Heart right ventricle (tissue), 16 donors: Measurements from ENCODE around the gene SORL1-AS1.
A peak's percentile ranks its signal among the peaks of the same experiment; 100 is the strongest.
"Not testable (repeated sequence)": the region's sequence is repeated elsewhere in the genome, so short reads cannot be mapped to it uniquely, and the experiment has no call there.

Source experiments
- ATAC-seq, 8 donors: fragments of 200-7000 bp; cut with Tn5 transposase; one replicate each; pipeline ENCODE4 v1.9.1; 2020; ENCODE audit warnings: mild to moderate bottlenecking in 8 of 8, moderate library complexity in 8 of 8, moderate number of reproducible peaks in 1 of 8
- DNase-seq, 2 donors: peaks; one replicate each; pipeline ENCODE4 v3.0.0-alpha.2; 2020
- H3K27ac ChIP-seq, 10 donors: fragments of 200-600 bp; sonication (generic) in 2 of 10; one replicate each; pipeline versions ENCODE4 v1.5.0 to v1.8.0; 2020 to 2022; ENCODE audit warnings: mild to moderate bottlenecking in 3 of 10
- H3K27me3 ChIP-seq, 7 donors: fragments of 200-600 bp; one replicate each; pipeline ENCODE4 v1.8.0; 2021 to 2022; ENCODE audit warnings: mild to moderate bottlenecking in 2 of 7
- H3K36me3 ChIP-seq, 9 donors: fragments of 200-600 bp; sonication (generic) in 1 of 9; one replicate each; pipeline versions ENCODE4 v1.5.0 to v1.8.0; 2020 to 2022; ENCODE audit warnings: mild to moderate bottlenecking in 2 of 9
- H3K4me1 ChIP-seq, 9 donors: fragments of 200-600 bp; sonication (generic) in 1 of 9; one replicate each; pipeline versions ENCODE4 v1.5.0 to v1.8.0; 2020 to 2022; ENCODE audit warnings: mild to moderate bottlenecking in 4 of 9
- H3K4me3 ChIP-seq, 10 donors: fragments of 200-600 bp; sonication (generic) in 2 of 10; one replicate each; pipeline versions ENCODE4 v1.5.0 to v1.8.0; 2020 to 2022; ENCODE audit warnings: mild to moderate bottlenecking in 7 of 10, moderate library complexity in 2 of 10
- H3K9me3 ChIP-seq, 11 donors: fragments of 200-600 bp in 10 of 11; sonication (generic) in 2 of 11; one replicate each; pipeline versions ENCODE4 v1.5.0 to v1.8.0; 2013 to 2022; ENCODE audit warnings: mild to moderate bottlenecking in 2 of 11, control low read depth in 1 of 11, moderate library complexity in 1 of 11
- WGBS, 2 donors: extraction: QIAGEN DNeasy Blood & Tissue Kit; methylation state at CpG; one replicate each; pipeline ENCODE4 v1.1.7; 2013; ENCODE audit warnings: inconsistent platforms in 1 of 2; 5-methylcytosine and 5-hydroxymethylcytosine counted together
- intact Hi-C, 10 donors: fragments of 100-400 bp; cut with DNase I; formaldehyde crosslinking; loops; one replicate each; pipeline versions ENCODE4 v1.11.1 to v1.14.2; 2022
- TF ChIP-seq, protein P1 (sequence below), 9 donors: fragments of 200-600 bp; sonication (generic) in 2 of 9; IDR thresholded peaks; one replicate each; pipeline versions ENCODE4 v1.5.0 to v1.8.0; 2021 to 2022; ENCODE audit warnings: antibody characterized with exemption in 9 of 9, mild to moderate bottlenecking in 5 of 9, moderate library complexity in 1 of 9
- donor health status: Arrhythmogenic right ventricular cardiomyopathy.
- donor health status: ischemic (EF 13 %, LVEDD 7.1; RV severe dilation, severe dysfunction).
- donor health status: healthy with polysubstance abuse.
- donor health status: DM: no; HTN: yes; CAD: no.
- donor health status: DM: no; HTN: no; CAD: no.
- donor health status: ischemic (EF 25% LVEDD 6.9; RV normal size, moderate dysfunction).
- donor health status: ischemic (EF 25% LVEDD 5.7; RV mildly dilated, moderate dysfunction).
- donor health status: healthy.
- donor health status: DM: yes; HTN: yes; CAD: no.
- donor health status: Ischemic cardiomyopathy.
- donor health status: ischemic (EF 35%, LVEDD 5.7; RV mildly dilated, moderate dysfunction).
- donor health status: nonischemic (EF 11% LVEDD 7.7; RV severe dilation, severe dysfunction).
- donor health status: DM: yes; HTN: yes; CAD: no.
- donor health status: PGD.
- donor health status: ischemic (EF 29% LVEDD 5.4; RV normal size, mild dysfunction).
- donor health status: nonischemic (EF 23%, LVEDD 6.1; RV moderate dilation, normal function).

Gene SORL1-AS1

DNA sequence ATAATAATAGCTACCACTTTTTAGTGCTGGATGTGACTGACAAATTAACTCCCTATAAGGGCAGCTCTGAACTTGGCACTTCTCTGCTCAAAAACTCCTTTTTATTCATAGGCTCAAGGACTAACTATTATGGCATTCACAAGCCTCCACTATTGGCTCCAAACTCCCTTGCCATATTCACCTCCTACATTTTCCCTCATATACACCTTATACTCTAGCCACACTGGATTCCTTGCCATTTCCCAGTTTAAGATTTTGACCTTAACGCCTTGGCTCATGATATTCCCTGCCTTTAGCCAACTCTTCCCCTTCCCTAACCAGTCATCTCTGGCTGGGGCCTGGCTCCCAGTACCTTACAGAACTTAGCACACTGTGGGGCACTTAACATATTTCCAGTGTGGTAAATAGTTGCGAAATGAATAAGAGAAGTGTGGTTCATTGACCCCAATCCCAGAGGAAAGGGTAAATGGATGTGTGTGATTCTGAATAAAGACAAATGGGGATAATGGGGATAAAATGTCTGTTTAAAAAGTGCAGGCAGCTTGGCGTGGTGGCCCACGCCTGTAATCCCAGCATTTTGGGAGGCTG, 40.7 kb downstream of the SORL1-AS1 start:
- Histone ChIP-seq H3K27ac (no peak overlapping the region), H3K36me3 (no peaks in the 10 kb centered on the region), H3K4me1 (peaks cover 1 to 33% (median 19%) of the 10 kb centered on the region in 9 donors), H3K9me3 (no peaks in the 10 kb centered on the region), H3K4me3 (no peak overlapping the region), H3K27me3 (no peaks in the 10 kb centered on the region)
- no peak for ATAC-seq
- intact Hi-C loops, result no loop called here
- TF ChIP-seq, protein P1, sequence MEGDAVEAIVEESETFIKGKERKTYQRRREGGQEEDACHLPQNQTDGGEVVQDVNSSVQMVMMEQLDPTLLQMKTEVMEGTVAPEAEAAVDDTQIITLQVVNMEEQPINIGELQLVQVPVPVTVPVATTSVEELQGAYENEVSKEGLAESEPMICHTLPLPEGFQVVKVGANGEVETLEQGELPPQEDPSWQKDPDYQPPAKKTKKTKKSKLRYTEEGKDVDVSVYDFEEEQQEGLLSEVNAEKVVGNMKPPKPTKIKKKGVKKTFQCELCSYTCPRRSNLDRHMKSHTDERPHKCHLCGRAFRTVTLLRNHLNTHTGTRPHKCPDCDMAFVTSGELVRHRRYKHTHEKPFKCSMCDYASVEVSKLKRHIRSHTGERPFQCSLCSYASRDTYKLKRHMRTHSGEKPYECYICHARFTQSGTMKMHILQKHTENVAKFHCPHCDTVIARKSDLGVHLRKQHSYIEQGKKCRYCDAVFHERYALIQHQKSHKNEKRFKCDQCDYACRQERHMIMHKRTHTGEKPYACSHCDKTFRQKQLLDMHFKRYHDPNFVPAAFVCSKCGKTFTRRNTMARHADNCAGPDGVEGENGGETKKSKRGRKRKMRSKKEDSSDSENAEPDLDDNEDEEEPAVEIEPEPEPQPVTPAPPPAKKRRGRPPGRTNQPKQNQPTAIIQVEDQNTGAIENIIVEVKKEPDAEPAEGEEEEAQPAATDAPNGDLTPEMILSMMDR (IDR thresholded peaks at IDR 0.05), result no peak
- WGBS, 2 donors, result 92 to 96% methylated on average over 4 of the region's 4 CpGs
- no peak for DNase-seq

DNA sequence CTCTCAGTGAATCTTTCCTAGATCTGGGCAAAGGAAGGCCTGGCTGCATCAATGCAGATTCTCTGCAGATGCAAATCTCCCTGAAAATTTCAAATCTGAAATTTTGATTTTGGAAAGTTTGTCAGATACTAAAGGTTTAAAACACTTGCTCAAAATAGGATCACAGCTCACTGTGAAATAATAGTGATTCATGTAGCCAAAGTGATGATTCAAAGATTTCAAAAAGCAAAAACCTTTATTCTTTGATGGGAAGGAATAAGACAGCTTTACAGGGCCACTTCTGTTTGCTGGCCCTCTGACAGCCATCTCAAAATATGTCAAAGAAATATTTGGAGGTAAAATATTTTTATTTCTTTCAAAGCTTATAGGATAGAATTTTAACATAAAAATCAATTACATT, 41.4 kb downstream of the SORL1-AS1 start:
- intact Hi-C loops, result not testable (repeated sequence)

DNA sequence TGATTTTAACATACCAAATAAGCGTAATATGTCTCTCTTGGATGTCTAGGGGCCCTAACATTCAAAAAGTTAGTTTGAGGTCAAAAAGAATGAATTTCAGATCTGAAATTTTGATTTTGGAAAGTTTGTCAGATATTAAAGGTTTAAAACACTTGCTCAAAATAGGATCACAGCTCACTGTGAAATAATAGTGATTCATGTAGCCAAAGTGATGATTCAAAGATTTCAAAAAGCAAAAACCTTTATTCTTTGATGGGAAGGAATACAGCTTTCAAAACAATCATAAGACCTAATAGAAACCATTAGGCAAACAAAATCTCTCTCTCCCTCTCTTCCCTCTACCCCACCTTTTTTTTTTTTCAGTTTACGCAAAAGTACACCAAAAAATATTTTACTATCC, 42.7 kb downstream of the SORL1-AS1 start:
- intact Hi-C loops, H3K36me3 ChIP-seq, ATAC-seq, DNase-seq, H3K27me3 ChIP-seq, H3K9me3 ChIP-seq, H3K4me3 ChIP-seq, H3K27ac ChIP-seq: not testable (repeated sequence)
- 96 to 97% methylated on average over 2 of the region's 2 CpGs for WGBS, 2 donors
- peaks cover 0 to 21% (median under 1%) of the 10 kb centered on the region in 9 donors for H3K4me1 ChIP-seq

More for the DNA sequence above, 41.4 kb downstream of the SORL1-AS1 start:
- H3K4me3 ChIP-seq, H3K27ac ChIP-seq, H3K36me3 ChIP-seq, H3K9me3 ChIP-seq, ATAC-seq, H3K27me3 ChIP-seq, DNase-seq: not testable (repeated sequence)
- H3K4me1 ChIP-seq, result peaks cover 0 to 26% (median 12%) of the 10 kb centered on the region in 9 donors

DNA sequence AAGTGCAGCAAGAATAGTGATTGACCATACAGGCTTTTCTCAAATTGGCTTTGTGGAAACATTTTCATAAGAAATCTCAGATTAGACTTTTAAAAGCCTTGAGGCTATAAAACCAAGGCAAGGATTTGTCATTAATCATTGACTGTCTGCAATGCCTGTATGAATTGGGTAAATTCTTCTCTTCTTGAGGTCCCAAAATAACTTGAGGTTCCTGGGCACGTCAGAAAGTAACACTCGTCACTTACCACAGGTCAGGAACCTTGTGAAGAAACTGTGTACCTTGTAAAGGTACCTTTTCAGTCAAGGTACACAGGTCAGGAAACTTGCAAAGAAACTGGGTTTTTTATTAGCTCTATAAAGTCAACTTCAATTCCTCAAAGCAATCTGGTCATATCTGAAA, 43.9 kb downstream of the SORL1-AS1 start:
- TF ChIP-seq, protein P1 (IDR thresholded peaks at IDR 0.05), result no peak
- no peaks in the 10 kb centered on the region for H3K27me3 ChIP-seq
- no peaks in the 10 kb centered on the region for H3K36me3 ChIP-seq
- intact Hi-C loops, result no loop called here
- peaks cover 0 to 7% (median 0%) of the 10 kb centered on the region in 11 donors for H3K9me3 ChIP-seq
- peaks cover 0 to 9% (median 0%) of the 10 kb centered on the region in 9 donors for H3K4me1 ChIP-seq
- no peak overlapping the region for H3K4me3 ChIP-seq
- ATAC-seq, result no peak
- no peak overlapping the region for H3K27ac ChIP-seq
- no peak for DNase-seq
- WGBS, 2 donors, result 85 to 93% methylated on average over 2 of the region's 2 CpGs

DNA sequence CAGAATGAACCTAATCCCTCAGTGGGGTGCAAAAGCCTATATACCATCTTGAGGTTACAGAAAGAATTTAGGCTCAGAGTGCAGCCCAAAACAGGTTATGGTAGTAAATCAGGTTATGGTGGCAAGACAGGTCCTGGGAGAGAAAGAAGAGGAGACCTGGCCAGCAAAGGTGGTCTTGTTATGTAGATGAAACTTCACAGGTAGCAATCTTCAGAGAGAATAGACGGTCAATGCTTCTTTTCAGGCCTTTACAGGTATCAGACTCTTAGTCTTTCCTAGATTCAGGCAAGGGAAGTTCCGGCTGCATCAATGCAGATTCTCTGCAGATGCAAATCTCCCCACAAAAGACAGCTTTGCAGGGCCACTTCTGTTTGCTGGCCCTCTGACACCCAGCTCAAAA, 46.5 kb downstream of the SORL1-AS1 start:
- Histone ChIP-seq H3K27ac (peak overlapping the region in 1 of 10 donors; percentile 68), H3K27me3 (no peaks in the 10 kb centered on the region), H3K4me1 (peaks cover 0 to 8% (median 0%) of the 10 kb centered on the region in 9 donors), H3K9me3 (peaks cover 0 to 15% (median 0%) of the 10 kb centered on the region in 11 donors), H3K4me3 (no peak overlapping the region), H3K36me3 (no peaks in the 10 kb centered on the region)
- intact Hi-C loops, result no loop called here
- DNase-seq (no peak), ATAC-seq (no peak)
- WGBS, 2 donors, result 91 to 93% methylated on average over 2 of the region's 2 CpGs
- TF ChIP-seq, protein P1 (IDR thresholded peaks at IDR 0.05), result no peak
